ENCODE measurements around the gene FAM25G.
"Not testable (repeated sequence)": the region's sequence is repeated elsewhere in the genome, so short reads cannot be mapped to it uniquely, and the experiment has no call there.

The FAM25G gene

DNA sequence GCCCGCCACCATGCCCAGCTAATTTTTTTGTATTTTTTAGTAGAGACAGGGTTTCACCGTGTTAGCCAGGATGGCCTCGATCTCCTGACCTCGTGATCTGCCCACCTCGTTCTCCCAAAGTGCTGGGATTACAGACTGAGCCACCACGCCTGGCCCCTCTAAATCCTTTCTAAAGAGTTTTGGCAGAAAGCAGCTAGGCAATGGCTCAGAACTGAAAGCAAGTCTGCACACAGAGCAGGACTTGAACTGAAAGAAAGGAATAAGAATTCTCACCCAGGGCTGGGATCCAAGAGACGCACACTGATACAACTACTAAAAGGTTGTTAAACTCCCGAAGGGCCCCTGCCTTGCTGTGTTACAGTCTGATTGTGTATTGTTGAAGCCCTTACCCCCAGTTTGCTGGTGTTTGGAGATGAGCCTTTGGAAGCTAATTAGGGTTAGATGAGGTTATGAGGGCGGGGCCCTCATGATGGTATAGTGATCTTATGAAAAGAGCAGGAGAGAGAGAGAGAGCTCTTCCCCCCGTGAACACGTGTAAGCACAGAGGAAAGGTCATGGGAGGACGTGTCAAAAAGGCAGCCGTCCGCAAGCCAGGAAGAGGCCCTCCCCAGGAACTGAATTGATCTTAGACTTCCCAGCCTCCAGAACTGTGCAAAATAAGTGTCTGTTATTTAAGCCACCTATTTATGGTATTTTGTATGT lies 26.1 kb downstream of the FAM25G start:
- DNase-seq (ENCODE audit: low read depth): not testable (repeated sequence)

DNA sequence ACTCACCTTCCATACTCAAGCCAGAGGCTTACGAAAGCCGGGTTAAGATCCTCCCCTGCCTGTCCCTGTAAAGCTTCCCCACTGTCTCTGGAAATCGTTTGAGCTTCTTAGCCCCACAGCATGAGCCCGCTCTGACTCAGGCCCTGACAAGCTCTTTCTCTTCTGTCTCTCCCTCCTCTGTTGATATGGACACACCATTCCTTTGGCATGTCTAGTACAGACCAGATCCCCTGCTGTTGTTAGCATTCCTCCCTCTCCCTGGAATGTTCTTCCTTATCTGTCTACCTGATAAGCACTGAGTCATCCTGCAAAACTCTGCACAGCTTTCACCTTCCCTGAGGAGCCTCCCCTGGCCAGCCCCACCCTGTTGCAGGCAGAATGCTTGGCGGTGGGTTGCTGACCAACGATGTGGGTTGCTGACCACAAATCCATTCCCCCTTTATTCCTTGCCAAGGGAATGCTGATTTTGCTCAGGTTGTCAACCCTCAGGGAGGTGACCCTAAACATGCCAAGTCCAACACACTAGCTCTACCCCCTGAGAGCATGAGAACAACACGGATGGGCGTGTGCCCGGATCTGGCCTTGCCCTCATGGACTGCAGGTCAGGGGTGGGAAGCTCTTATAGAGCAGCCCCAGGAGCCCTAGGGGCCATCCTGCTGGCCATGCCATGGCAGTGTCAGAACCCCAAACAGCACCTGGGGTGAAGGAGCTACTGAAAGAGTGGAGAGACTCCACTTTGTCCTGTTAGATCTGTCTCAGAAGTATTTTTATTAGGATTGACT lies 28.7 kb downstream of the FAM25G start:
- not testable (repeated sequence) for DNase-seq (ENCODE audit: low read depth)

DNA sequence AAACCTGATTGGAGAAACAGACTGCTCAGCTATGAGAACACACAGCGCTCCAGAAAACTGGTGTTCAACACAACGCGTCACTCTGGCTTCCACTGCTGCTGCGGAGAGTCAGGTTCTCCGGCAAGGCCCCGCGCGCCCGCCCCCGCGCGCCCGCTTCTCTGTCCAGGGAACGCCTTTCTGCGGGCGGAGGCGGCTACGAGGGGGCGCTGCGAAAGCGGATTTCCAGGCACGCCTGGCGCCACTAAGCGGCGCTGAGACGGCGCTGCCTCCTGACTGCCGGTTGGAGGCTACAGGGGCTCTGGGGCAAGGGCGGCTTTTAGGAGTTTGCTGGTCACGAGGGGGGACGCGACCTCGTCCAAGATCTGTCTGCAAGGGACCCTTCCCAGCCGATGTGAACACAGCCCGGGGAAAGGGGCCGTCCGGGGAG lies 30.2 kb downstream of the FAM25G start:
- DNase-seq (ENCODE audit: low read depth): not testable (repeated sequence)

DNA sequence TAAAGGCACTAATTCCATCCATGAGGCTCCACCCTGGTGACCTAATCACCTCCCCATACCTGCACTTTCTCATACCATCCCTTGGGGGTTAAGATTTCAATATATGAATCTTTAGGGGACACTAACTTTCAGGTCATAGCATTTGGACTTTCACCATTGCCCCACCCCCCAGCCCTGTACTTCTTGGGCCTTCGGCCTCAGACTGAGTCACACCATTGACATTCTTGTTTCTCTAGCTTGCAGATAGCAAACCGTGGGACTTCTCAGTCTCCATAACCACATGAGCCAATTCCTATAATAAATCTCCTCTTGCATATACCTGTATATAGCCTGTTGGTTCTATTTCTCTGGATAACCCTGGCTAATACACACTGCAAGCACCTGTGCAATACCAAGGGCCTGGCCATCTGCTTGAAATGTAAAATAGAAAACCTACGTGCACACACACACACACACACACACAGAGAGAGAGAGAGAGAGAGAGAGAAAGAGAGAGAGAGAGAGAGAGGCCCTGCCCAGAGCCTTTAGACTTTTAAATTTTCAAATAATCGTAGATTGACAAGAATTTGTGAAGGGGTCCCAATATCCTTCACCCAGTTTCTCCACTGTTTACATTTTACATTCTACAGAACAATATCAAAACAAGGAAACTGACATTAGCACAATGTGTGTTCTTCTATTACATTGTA lies 32.9 kb downstream of the FAM25G start:
- peak; percentile 39 for DNase-seq (ENCODE audit: low read depth)

DNA sequence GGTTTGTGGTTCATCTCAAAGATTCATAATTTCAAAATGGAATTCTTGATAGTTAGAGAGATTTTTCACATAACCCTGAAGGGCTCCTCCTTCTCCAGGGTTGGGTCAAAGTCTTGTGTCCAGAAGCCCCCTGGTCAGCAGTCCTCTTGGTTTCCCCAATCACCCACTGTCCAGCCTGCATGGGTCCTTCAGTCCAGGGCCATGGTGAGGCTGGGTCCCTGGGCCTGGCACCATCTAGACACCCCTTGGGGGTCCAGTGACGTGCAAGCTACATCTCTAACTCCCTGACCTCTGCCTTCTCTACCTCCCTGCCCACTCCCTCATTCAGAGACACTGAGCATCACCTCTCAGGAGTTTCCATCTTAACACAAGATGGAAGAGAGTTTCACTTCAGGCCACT lies 33.7 kb downstream of the FAM25G start:
- DNase-seq (ENCODE audit: low read depth): no peak

DNA sequence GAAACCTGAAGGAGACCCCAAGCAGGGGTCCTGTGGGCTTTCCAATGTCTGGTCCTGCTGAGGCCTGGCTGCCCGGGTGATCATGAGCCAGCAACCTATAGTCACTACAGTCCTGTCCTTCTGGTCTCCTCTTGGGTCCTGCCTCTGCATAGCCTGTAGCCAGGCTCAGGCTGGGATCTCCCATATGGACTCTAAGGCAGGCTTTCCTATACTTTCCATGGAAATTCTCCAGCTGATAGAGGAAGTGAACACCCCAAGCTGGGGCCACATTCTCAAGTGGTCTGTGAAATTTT lies 34.0 kb downstream of the FAM25G start:
- DNase-seq (ENCODE audit: low read depth): no peak

DNA sequence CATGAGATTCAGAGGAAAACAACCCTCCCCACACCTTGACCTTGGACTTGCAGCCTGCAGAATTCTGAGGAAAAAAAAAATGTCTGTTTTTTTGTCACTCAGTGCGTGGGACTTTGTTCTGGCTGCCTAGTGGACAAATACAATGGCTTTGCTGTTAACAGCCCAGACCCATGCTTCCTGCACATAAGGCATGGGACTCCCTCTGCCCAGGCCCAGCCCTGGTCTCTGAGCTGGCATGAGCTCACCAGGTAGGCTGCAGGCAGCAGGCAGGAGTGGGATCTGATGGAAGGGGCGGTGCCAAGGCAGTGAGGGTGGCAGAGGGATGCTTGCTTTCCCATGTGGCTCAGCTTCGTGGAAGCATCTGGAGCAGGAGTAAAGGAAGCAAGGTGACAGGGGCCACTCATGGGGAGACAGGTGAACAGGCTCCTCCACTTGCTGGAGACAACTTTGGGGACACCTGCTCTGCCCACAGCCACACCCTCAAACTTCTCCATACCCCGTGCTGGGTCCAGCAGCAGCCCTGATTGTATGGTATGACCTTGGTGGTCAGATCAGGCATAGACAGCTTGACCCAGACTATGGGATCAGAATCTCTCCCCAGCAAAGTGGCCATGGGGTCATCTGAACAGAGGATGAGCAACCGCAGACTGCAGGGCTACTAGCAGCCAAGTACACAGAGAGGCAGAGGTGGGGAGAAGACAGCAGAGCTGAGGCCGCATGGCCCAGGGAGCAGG lies 34.5 kb downstream of the FAM25G start:
- no peak for DNase-seq (ENCODE audit: low read depth)

DNA sequence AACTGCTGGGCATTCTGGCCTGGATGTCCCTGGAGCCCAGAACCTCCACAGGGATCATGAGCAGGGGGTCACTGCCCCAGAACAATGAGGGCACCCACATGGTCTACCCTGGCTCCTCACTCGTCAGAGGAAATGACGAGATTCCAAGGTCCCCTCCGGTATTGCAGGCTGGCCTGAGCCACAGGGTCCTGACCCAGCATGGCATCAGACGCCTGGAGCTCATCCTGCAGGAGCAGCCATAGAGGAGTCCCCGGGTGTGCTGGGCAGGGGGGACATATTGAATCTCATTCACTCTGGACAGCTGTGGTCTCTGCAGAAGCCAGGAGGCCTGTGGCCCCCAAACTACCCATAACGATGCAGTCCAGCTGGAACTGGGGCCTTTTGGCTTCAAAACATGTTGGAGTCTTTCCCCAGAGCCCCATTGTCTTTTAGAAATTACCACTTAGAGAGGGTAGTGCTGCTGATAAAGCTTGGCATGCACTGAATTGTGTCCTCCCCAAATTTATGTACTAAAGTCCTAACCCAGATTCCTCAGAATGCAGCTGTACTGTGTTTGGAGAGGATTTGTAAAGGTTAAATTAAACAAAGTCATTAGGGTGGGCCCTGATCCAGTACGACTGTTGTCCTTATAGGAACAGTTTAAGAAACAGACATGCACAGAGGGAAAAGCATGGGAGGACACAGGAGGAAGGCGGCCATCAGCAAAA lies 35.3 kb downstream of the FAM25G start:
- no peak for DNase-seq (ENCODE audit: low read depth)

DNA sequence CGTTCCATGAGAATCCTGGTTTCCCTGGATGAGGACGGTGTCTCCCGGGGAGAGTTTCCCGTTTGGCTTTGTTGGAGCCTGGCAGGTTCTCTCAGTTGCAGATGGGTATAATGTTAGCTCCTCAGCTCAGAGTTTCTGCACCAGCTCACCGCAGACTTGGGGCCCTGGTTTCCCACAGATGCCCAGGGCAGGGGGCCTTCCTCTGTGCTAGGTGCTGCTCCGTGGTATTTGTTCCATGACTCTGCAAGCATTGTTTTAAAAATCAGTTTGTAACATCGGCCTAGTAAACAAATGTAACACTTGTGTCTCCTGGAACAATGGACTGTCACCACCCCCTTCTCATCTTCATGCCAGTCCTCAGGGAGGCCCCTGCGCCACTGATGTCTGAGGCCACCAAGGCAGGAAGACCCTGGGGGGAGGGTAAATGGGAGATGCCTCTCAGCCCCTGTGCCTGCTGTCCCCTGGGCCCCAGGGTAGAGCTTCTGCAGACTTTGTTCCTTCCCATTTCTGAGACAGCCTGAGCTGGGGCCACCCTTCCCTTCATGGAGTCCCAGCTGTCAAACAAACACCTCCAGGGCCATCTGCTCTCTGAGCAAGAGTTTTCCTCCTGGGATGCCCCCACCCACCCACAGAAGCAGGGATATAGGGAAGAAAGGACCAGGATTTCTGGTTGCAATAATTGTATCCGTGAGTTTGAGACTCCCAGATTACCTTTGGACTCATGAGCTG lies 36.0 kb downstream of the FAM25G start:
- DNase-seq (ENCODE audit: low read depth): not testable (repeated sequence)

DNA sequence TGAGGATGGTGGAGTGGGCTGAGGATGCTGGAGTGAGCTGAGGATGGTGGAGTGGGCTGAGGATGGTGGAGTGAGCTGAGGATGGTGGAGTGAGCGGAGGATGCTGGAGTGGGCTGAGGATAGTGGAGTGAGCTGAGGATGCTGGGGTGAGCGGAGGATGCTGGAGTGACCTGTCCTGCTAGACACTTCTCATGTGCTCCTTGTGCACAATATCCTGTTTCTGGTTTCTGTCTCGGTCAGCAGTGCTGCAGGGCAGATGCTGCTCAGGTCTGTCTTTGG lies 36.8 kb downstream of the FAM25G start:
- DNase-seq (ENCODE audit: low read depth): no peak

DNA sequence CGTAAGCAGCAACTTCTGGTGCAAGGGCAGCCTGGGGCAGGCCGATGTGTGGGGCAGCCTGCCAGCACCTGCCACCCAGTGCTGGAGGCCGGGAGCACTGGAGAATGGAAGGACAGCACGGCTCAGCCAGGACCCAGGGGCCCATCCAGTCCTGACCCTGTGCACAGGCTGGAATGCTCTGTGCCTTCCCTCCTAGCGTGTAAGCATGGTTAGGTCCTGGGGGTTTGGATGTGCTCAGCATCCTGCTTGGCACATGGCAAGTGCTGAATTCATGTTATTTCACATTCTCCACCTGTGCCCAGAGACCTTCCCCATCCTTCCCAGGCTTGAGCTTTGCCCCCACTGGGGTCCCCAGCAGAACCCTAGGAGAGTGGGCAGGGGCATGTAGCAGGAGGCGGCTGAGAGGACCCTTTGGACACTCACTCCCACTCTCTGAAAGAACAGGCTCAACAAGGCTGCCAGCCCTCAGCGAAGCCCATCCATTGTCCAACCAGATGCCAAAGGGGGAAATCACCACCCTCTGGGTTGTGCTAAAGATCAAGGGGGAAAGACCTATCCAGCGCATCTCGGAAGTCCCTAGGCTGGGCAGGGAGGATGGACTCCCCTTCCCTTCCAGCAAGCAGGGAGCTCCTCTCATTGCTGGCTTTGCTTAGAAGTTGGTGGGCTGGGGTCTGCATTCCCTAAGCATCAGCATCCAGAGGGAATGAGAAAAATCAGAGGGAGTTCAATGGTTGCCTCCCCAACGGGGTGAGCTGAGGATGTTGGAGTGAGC lies 37.3 kb downstream of the FAM25G start:
- no peak for DNase-seq (ENCODE audit: low read depth)

DNA sequence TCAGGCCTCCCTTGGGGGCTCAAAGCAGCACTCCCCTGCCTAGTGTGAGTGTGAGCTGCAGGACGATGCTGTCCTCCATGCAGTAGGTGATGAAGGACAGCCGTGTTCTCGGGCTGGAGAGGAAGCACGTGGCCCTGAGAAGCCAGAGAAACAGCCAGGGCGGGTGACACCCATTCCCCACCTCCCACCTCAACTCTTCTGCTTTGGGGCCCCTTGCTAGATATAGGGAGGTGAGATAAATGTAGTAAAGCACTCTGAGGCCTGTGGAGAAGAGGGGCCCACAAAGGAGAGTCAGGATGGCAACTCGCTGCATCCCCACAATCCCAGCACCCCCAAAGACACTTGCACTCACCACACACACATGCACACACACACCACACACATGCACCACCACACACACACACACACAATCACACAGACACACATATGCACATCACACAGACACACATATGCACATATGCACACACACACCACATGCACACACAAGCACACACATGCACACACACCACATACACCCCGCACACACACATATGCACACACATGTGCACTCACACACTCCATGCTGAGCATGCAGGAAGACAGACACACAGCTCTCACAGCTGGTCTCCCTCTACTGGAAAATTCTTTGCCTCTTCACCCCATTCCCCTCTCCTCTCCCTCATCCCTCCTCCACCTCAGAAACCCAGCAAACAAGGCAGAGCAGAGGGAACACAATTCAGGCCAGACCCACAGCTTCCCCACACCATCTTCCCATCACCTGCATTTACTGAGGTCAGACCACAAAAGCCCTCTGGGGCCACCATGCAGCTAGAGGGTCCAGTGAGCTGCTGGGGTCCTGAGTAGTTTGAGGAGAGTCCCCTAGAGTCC lies 38.1 kb downstream of the FAM25G start:
- no peak for DNase-seq (ENCODE audit: low read depth)

DNA sequence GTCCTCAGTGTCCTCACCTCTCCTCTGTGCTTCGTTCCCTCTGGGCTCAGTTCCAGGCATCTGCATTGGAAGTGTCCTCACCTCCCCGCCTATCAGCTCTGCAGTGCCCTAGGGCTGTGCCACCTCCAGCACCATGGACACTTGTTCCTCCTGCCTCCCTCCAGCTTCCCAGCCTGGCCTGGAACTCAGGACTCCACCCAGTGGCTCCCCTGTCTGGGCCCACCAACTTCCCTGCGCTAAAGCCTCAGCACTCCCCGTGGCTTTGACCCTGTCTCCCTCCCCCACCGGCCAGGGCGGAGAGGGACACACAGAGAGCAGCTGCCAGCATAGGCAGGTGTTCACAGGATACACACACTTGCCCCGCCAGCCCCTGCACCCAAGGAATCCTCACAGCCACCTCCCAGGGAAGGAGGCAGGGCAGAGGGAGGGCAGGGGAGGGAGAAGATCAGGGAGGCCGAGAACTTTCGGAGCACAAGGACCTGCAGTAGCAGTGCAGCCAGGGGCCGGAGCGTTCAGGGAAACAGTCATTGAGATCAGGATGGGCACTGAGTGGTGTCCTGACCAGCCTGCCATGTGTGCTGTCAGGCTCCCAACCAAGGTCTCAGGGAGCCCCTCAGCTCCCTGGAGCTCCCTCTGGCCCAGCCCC lies 38.9 kb downstream of the FAM25G start:
- no peak for DNase-seq (ENCODE audit: low read depth)

DNA sequence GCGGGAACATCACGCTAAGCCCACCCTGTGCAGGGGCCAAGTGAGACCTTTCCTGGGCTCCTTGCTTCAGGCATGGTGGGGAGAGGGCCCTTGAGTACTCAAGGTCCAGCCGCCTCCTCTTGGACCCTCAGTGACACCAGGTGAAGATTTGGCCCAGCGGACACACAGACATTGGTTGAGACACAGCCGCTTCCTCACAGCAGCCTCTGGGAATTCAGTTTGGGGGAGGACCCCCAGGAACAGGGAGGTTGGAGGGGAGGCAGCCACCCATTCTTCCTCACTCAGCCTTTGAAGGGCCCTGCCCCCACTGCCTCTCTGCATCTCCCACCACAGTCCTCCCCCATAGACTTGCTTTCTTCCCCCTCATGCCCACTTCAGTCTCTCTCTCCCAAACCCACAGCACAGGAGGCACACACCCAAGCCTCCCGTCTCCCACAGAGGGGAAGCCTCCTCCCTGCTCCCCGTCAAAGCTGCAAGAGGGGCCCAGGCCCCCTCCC lies 39.5 kb downstream of the FAM25G start:
- no peak for DNase-seq (ENCODE audit: low read depth)

DNA sequence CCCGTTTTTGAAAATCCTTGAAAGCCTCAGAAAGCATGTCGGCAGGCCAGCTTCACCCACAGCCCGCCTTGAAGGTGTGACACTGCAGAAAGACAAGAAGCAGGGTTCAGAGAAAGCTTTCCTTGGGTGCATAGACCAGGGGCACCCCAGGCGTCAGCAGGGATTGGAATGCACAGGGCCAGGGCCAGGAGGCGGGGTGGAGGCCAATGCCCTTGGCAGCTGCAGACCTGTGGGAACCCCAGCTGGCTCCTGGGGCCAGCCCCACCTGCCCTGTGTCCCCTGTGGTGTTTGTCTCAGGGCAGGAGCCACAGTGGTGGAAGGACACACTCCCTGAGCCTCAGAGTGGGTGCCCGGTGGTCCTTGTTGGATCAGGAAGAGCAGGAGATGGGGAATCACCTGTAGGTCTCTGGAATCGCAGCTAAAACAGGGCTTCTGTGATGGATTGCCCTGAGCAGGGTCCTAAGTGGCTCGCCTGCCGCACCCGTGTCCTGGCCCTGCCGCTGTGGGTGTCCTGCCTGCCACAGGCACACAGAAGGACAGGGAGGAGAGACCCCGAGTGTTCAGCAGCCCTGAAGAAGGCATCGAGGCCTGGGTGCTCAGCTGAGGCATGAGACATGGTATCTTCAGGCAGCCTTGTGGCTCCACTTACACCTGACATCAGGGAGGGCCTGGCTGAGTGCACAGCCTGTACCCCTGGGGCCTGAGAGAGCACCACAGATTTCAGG lies 40.1 kb downstream of the FAM25G start:
- DNase-seq (ENCODE audit: low read depth): no peak

DNA sequence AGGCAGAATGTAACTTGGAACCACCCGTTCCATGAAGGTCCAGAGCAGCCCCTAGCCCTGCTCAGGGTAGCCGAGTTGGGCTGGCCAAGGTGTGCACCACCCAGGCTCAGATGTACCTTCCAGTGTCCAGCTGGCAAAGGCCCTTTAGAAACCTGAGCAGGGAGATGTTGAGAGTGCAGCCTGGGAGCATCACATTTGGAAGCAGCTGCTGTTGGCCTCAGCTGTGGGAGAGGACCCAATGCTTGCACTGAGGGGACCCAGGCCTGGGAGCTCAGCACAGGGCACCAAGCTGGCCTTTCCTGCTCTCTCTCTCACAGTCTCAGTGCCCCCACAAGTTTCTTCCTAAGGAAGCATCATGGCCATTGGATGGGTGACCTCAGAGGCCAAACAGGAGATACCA lies 41.1 kb downstream of the FAM25G start:
- DNase-seq (ENCODE audit: low read depth): no peak

DNA sequence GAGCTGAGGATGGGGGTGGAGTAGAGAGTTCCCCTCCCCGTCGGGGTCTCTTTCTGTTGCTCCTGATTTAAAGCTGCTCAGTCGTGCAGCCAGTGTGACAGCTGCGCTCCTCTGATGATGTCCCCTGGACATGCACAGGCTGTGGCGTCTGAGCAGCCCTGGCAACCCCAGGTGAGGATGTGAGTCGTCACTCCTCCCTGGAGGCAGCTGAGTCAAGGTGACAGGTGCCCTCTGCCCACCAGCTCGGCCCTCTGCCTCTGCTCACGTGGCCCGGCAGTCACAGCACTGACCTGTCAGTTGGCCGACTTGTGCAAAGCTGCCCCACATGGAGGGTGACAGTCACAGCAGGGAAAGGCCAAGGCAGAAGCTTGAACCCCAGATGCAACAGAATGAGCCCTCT lies 41.5 kb downstream of the FAM25G start:
- no peak for DNase-seq (ENCODE audit: low read depth)
